ENCODE results near the gene LRRK2. TPM values are rescaled to one million over a fixed set of nuclear protein-coding genes. Genes with fewer than 3 reads are reported as not detected.

Gene LRRK2
- total and polyA plus RNA-seq, 2 experiments from 2014 or later = 0.24 TPM; not detected in 1

- TF ChIP-seq EZH2phosphoT487 (IDR thresholded peaks at IDR 0.05; ENCODE audit: unreplicated experiment) = no peak
- TF ChIP-seq POLR2AphosphoS5 (IDR thresholded peaks at IDR 0.05; ENCODE audit: low read depth) = no peak
- no peak for TF ChIP-seq ZNF114 (CRISPR knock-in tag; IDR thresholded peaks at IDR 0.05)
Observed at GRCh38 chr12:40238979-40239378, 14.2 kb downstream of the LRRK2 start (continued).

DNA sequence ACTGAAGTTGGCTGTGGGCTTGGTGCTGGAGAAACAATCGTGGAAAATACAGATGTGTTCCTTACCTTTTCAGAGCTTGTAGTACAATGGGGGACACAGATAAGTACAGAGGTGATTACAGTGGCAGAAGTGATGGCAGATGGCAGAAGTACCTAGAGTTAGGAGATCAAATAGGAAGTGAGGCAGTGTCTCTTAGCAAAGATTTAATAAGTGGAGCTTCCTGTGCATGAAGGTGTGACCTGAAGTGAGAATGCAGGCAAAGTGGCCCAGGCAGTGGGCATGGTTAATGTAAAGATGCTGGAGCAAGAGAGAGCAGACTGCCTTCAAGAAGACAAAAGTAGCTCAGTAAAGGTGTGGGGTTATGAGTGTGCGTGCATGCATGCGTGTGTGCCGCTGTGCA, 16.0 kb downstream of the LRRK2 start:
- DNase-seq (ENCODE audit: low spot score) = no peak
- Mint-ChIP-seq H3K27ac (no peak overlapping the region; the same call in 1 of the 2 replicates), H3K9me3 (no peaks in the 10 kb centered on the region), H3K27me3 (ENCODE audit: insufficient read depth, low read depth, poor library complexity) (no peaks in the 10 kb centered on the region), H3K4me3 (no peak overlapping the region), H3K4me1 (no peaks in the 10 kb centered on the region), H3K36me3 (ENCODE audit: low read depth) (no peaks in the 10 kb centered on the region)
- H3K4me1 ChIP-seq (ENCODE audit: insufficient read depth) = no peaks in the 10 kb centered on the region
- H3K36me3 ChIP-seq (ENCODE audit: insufficient read depth) = no peaks in the 10 kb centered on the region
- TF ChIP-seq, protein P1, sequence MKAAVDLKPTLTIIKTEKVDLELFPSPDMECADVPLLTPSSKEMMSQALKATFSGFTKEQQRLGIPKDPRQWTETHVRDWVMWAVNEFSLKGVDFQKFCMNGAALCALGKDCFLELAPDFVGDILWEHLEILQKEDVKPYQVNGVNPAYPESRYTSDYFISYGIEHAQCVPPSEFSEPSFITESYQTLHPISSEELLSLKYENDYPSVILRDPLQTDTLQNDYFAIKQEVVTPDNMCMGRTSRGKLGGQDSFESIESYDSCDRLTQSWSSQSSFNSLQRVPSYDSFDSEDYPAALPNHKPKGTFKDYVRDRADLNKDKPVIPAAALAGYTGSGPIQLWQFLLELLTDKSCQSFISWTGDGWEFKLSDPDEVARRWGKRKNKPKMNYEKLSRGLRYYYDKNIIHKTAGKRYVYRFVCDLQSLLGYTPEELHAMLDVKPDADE (IDR thresholded peaks at IDR 0.05) = no peak
- TF ChIP-seq ZNF114 (CRISPR knock-in tag; IDR thresholded peaks at IDR 0.05) = no peak
- no peak for TF ChIP-seq EZH2phosphoT487 (IDR thresholded peaks at IDR 0.05; ENCODE audit: unreplicated experiment)
- no peak for TF ChIP-seq STAT1 (IDR thresholded peaks at IDR 0.05; ENCODE audit: unreplicated experiment)
- TF ChIP-seq ZNF462 (CRISPR knock-in tag; IDR thresholded peaks at IDR 0.05) = no peak
- TF ChIP-seq JUNB (IDR thresholded peaks at IDR 0.05; ENCODE audit: unreplicated experiment) = no peak
- no peak for TF ChIP-seq ZNF331 (CRISPR knock-in tag; IDR thresholded peaks at IDR 0.05; ENCODE audit: low read depth)
- TF ChIP-seq NANOG (IDR thresholded peaks at IDR 0.05; ENCODE audit: borderline replicate concordance) = no peak
- no peak for TF ChIP-seq POLR2AphosphoS5 (IDR thresholded peaks at IDR 0.05; ENCODE audit: low read depth)
- TF ChIP-seq CTCF (conservative IDR thresholded peaks at IDR 0.05; ENCODE audit: low read depth in 2 of 2) = no peak
- TF ChIP-seq CREB1 (CRISPR knock-in tag; IDR thresholded peaks at IDR 0.05; ENCODE audit: low read depth) = no peak
- TF ChIP-seq REST (IDR thresholded peaks at IDR 0.05; ENCODE audit: unreplicated experiment) = no peak
- no peak for TF ChIP-seq EZH2 (IDR thresholded peaks at IDR 0.05; ENCODE audit: low read depth, unreplicated experiment)
- no peak overlapping the region for H3K4me3 ChIP-seq
- no peak for ATAC-seq
- H2AFZ ChIP-seq = no peak overlapping the region
- H3K79me2 ChIP-seq (replicated peaks; ENCODE audit: insufficient read depth) = no peaks in the 10 kb centered on the region
- no peaks in the 10 kb centered on the region for H3K27me3 ChIP-seq (ENCODE audit: insufficient read depth)
- H3F3A ChIP-seq (replicated peaks; ENCODE audit: low read depth) = no peaks in the 10 kb centered on the region
- no peak overlapping the region for H3K27ac ChIP-seq (ENCODE audit: low read depth)
- H3K9me2 ChIP-seq (ENCODE audit: insufficient read depth) = 0 out of 2 replicates have a peak, but pooled peaks cover 4% of the 10 kb centered on the region
- no peak overlapping the region for H3K4me2 ChIP-seq
- H4K20me1 ChIP-seq (replicated peaks; ENCODE audit: insufficient read depth) = no peaks in the 10 kb centered on the region

Data from GM23338 (cell line).